CD4-positive, alpha-beta T cell treated with Interleukin-4 for 1 hour (primary cell): ENCODE data around the gene APOH.

Experiments used
- DNase-seq, 2 donors: peaks; one replicate each; pipeline ENCODE4 v3.0.0-alpha.2; 2020 to 2022

Gene APOH

DNA sequence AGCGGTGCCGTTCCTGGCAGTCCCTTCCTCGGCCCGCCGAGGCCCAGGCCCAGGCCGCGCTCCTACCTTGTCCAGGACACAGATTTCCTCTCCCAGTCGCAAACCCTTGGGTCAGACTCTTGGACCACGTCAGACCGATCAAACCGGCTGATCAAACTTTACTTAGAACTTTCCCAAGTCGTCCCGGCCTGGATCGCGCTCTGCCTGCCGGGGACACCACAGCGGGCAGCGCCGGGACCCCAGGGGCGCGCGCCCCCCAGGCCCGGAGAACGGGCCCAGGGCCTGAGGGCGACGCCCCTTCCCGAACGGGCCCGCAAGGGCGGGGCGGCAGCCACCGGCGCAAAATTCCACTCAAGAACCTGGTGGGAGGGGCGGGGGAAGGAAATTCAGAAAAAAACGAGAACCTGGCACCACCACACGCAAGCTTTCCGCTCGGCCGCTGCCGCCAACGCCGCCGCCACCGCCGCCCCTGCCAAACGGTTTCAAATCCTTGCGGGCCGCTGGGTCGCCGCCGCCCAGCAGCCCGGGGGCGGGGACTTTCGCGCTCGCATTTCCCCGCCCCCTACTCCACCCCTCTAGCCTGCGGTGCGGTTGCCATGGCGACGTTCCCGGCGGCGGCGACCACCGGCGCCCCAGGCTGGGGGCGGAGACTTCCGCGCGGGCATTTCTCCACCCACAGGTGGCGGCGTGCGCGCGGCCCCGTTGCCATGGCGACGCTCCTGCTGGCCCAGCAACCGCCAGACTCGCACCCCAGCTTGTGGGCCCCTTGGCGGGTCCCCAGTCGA is 37.4 kb downstream of the APOH start, which contains the start of gene CEP112:
Gene CEP112, minus strand, starts transcription at position 541 of the 785 bp plus-strand sequence.
- DNase-seq = peak; percentile 91 to 92

DNA sequence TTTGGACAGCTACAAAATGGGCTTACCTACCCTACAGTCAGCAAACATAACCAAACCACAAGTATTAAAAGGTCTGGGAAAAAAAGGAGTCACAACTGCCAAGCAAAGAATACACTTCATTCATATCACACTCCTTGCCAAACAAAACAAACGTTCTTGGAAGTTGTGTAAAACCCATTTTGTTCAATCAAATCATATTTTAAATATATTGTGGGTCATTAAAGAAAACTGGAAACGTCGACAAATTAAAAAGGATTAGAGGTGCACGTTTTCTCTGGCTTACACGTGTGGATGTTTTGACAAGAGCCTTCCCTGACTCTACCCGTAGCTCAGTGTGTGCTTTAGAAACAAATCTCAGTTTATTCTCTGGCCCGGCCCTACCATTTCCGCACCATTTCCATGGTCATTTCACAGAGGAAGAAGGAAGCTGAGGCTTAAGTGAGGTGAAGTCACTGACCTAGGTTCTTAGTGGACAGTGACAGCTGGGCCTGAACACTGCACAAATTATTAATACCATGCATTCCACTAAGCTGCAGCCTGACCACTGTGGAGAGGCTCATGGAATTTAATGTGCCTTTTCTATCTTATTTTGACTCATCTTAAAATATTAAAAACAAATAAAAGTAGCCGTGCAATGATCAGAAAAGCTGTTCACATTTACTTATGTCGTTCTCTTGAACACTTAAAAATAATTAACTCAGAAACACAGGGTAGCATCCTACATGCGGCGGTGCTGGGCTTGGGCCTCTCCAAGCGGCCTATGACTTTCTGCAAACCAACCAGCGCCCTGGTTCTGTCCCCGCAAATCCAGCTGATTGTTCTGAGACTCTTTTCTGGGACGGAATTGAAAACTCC is 38.2 kb downstream of the APOH start:
- DNase-seq = no peak

DNA sequence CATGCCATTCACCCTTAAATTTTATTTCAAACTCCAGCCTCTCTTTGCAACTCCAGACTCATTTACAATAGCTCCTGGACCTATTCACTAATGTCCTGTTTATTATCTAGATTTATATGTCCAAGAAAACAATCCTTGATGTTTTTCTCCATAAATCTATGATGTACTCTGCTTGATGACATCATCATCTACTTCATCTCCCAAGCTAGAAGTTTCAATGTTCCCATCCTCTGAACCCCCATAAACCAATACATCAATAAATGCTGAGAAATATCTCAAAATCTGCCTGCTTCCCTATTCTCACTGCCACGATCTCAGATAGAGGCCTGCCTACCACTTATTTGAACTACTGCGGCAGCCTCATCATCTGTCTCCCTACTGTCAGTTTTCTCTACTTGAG is 41.5 kb downstream of the APOH start:
- no peak for DNase-seq

DNA sequence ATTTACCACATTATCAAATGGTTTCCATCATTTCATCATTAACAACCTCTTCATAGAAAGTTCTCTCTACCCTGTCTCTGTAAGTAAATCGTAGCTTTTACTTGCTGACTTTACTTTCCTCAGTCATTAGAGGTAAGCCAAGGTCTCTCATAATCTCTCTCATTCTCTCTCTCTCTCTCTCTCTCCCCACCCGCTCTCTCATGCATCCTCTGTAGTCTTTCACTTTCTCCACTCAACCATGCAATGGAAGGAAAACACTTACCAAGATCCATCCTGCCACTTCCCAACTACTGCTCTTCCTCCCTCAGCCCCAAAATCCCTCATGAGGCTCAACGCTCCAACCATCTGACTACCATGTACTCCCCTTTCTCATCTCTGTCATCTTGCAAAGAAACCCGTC is 43.4 kb downstream of the APOH start:
- no peak for DNase-seq

DNA sequence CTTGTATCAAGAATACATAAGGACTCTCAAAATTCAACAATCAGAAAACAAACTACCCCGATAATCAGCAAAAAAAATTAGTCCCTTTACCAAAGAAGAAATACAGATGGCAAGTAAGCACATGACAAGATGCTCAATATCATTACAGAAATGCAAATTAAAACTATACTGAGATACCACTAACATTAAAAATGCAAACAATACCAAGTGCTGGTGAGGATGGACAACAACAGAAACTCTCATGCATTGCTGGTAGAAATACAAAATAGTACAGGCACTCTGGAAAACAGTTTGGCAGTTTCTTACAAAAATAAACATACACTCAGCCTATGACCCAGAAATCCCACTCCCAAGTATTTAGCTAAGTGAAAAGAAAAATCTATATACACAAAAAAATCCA is 44.8 kb downstream of the APOH start:
- no peak for DNase-seq

DNA sequence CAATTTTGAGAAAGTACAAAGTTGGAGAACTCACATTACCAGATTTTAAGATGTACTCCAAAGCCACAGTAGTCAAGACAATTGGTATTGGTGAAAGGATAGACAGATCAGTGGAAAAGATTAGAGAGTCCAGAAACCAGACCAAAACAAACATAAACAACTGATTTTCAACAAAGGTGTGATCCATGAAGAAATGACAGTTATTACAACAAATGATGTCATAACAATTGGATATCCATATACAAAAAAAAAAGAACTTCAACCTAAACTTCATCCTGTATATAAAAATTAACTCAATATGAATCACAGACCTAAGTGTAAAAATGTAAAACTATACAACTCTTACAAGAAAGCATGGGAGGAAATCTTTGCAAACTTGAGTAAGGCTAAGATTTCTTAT is 45.7 kb downstream of the APOH start:
- DNase-seq = no peak

DNA sequence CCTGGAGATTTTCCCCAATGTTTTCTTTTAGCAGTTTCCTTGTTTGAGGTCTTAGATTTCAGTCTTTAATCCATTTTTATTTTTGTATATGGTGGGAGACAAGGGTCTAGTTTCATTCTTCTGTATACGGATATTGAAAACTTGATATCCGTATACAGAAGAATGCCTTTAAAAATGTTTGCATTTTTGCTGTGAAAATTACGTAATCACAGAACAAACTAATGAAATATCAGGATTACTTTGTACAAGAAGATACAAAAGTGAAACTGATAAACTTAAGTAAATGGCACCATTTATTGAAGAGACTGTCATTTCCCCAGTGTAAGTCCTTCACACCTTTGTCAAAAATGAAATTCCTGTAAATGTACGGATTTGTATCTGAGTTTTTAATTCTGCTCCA is 50.6 kb downstream of the APOH start:
- DNase-seq = no peak

DNA sequence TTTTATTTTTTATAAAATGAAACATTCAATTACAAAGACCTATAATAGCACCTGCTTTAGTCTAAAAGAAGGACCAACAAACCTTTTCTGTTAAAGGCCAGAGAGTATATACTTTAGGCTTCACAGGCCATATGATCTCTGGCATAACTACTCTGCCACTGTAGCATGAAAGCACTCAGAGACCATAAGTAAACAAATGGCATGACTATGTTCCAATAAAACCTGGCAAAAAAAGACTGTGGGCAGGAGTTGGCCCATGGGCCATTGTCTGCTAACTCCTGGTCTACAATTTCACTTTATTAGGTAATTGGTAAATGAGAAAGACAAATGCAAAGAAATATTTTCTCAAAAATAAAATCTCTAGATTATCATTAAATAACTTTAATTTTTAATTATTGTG is 52.2 kb downstream of the APOH start:
- DNase-seq = no peak

DNA sequence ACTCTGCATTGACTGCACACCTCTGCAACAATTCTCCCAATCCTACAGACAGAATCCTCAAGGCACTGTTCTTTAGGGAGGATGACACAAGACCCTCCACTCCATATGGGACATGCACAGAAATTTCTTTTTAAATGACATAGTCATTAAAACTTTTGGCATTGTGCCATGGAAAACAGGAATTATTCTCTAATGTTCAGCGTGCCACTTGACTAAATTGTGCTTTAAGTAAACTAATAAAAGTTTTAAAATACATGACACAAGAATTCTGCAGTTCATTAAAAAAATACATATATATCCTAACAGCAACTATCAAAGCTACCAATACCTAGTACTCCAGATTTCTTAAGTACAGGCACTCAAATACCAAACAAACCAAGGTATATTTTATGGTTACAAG is 53.3 kb downstream of the APOH start:
- DNase-seq = no peak

DNA sequence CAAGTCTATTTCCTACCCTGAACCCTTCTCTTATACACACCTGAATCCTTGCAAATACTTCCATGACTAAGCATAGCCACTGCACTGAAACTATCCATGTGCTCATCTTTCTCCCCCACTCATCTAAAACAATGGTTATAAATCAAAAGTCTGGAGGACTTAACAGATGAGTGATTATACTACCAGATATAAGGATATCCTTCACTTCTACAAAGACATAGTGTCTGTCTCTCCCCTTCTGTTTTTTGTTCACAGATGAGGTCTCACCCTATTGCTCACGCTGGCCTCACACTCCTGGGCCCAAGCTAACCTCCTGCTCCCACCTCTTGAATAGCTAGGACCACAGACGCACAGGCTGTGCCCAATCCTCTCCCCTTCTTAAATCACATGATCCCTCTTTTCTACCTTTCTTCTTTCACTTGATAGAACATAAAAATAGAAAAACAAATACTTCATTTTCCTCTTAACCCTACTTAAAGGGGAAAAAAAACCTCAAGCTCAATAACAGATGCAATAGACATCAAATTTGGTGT is 56.5 kb downstream of the APOH start:
- no peak for DNase-seq

DNA sequence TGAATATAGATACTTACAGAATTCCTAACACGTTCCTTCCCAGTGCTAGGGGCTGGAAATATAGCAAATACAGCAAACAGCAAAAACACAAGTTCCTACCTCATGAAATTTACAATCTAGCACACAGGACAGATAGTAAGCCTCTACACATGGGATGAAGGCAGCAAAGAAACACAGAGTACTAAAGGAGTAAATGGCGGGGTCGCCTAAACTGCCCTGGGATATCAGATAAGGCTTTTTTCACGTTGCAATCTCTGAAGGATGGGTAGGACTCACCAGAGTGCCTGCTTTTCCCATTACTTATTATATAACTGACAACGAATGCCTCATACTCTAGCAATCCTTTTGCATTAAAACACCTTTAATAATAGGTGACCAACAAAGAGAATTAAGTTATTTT is 57.1 kb downstream of the APOH start:
- DNase-seq = no peak

DNA sequence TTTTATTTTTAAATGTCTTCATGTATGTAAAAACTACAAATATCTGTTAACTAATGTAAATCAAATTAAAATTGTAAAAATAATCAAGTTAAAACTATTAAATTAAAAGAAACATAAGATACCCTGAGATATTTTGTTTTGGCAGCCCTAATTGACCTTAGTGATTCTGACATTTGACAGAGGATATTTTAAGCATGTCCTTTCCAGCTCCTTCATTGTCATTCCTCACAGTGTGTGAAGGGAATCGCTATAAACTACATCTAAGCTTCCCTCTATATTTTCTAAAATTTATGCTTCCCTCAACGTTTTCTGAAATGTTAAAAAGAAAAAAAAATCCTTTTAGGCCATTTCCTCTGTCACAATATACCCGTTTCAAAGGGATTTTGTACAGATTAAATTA is 57.5 kb downstream of the APOH start:
- no peak for DNase-seq

DNA sequence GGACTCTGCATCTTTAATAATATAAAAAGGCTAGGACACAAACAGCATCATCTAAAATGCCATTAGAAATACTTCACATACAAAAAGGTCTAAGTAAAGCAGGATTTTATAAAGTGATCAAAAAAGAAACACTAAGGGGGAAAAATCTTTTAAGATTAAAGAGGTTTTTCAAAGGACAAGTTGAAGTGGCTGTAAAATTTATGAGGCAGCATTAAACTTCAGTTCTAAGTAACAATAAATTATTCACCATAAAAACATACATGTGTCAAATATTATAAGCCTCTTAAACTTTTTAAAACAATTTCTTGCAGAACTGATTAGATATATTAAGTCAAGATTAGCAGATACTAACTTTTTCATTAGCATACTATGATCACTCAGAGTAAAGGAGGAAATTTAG is 58.0 kb downstream of the APOH start:
- DNase-seq = no peak

DNA sequence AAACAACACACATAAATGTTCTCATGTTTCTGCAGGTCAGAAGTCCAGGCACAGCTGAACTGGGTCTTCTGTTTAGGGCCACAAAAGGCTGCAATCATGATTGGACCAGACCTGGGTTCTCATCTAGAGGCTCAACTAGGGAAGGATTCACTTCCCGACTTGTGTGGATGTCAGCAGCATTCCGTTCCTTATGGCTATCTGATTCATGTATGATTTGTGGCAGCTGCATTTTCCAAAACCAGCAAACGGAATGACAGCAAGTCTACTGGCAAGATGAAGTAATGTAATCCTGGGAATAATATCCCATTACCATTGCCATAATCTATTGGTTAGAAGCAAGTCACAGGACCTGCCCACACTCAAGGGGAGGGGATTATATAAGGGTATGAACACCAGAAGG is 59.4 kb downstream of the APOH start:
- DNase-seq = no peak

DNA sequence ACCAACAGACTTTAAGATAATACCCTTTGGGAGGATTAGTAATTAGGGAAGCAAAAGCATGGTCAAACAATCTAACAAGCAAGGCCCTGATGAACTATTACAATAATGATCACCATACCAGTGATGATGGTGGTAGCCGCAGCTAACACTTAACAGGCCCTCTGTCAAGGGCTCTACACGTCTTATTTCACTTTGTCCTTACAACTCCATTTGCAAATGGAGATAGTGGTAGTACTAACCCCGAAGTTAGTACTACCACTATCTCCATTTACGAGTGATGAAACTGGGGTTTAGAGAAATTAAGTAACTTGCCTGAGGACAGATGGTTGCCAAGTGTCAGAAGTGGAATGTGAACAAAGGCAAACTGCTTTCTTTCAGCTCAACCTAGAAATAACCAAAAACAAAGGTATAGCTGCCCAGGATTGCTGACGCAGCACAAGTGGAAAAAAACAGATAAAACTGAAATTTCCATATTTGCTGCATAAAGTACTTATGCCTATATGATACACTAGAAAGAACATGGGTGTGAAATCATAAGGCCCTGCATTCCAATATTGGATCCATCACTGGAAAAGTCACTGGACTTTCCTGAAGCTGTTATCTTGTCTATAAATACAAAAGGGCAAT is 61.9 kb downstream of the APOH start:
- DNase-seq = no peak

DNA sequence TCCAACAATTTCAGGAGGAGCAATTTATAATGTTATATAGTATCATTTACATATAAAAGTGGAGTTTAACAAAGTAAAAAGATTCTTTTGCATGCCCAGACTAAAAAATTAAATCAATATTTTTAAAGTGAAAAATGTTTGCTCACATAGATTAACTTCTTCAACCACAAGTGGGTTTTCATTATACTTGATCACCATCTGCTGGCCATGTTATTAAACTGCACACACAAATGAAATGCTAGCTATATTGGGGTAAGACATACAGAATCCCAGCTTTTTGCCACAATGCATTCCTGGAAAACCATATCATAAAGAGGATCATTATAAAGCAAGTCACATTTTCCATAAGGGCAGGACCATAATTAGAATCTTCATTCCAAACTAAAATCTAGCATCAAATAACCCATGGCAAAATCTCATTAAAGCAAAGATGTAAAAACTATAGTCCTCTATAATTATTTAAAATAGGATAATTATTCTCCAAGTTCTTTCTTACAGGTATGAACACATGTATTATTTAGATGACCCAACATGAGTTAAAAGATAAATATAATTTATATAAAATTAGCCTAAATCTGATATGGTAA is 63.6 kb downstream of the APOH start:
- DNase-seq = peak in 1 of 2 donors; percentile 62
